ENCODE data around the gene LMAN1L.

Gene LMAN1L

DNA sequence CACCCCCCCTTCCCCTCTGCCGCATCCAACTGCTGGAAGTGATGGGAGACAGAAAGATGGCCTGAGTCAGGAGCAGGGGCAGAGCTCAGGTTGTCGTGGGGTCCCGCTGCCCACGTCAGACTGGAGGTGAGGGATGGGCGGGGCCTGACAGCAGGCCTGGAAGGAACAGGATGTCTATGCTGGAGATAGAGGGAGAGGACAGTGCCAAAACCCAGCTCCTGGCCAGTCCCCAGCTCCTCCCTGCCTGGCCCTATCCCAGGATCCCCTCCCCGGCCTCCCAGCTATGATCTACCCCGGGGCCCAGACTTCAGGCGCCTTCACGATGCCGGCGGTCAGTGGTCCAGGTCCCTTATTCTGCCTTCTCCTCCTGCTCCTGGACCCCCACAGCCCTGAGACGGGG is at the start of gene LMAN1L:
LMAN1L (plus strand) TSS at position 303 of the 400 bp plus-strand sequence; CDS start at position 323, 20 bp downstream.
- no peak for DNase-seq

DNA sequence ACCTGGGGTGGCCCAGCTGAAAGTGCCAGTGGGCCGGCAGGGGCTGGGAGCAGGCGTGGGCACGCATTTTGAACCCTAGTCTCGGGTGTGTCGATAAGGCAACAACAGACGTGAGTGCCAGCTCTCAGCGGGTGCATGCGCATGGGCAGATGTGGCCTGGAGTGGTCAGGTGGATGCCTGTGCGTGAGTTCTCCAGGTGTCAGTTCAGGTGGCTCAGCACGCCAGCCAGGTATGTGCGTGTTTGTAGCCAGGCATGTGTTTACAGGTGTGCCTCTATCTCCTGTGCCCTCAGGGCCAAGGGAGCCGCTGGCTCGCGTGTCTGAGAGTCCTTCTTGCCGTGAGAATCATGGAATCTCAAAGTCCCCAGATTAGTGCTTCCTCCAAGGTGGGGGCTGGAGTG is 49.2 kb upstream of the LMAN1L start:
- no peak for DNase-seq

DNA sequence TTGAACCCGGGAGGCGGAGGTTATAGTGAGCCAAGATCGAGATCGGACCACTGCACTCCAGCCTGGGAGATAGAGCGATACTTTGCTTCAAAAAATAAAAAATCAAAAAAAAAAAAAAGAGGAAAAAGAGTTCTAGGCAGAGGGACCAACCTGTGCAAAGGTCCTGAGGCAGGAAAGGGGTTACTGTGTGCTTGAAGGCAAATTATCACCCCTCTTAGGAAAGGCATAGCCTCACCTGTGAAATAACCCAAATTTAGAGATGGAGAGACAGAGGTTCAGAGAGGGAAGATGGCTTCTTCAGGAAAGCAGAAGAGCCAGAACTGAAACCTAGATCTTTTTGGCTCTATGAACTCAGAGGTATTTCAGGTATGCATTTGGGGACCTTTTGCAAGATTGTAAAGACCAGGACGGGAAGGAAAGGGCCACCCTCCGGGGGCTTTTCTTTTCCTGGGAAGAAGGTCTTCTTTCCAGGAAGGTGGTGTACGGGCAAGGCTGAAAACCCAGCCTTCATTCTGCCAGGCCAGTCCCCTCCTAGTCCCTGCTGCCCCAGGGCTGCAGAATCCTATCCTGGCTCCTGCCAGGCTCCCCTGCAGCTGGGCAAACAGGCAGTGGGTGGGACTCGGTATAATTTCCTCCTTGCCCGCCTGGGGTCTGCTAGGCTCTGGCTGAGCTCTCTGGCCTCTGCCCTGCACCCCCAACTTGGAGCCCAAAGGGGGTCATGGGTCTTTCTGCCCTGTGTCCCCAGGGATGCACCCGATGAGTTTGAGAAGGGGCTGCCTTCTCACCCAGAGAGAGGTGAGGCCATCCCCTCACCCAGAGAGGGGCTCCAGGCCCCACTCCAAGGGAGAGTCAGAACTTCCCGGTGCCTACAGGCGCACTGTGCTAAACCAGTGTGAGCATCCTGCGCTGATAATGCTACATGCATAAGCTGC is 45.2 kb upstream of the LMAN1L start:
- DNase-seq = no peak

DNA sequence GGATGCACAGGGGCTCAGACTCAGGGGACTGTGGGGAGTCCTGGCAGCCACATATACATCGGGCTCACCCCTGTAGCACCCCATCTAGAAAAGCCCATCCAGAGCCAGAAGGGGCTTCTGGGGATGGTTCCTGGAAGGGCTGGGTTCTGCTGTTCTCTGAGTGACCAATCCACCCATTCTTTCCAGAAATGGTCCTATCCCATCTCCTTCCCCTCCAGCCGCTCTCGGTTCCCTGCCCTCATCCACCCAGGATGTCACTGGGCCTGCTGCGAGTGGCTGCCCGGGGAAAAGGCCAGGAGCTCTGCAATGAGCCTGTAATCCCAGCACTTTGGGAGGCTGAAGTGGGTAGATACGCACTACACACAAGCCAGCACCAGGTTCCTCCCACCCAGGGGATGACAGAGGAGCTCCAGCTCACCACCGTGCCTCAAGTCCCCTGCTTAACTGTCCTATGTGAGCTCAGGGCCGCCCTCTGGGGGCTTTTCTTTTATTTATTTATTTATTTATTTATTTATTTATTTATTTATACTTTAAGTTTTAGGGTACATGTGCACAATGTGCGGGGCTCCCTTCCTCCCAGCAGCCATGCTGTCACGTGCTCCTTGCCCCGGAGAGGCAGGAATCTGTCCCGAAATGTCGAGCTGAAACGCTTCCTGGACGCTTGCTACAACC is 44.4 kb upstream of the LMAN1L start:
- no peak for DNase-seq

DNA sequence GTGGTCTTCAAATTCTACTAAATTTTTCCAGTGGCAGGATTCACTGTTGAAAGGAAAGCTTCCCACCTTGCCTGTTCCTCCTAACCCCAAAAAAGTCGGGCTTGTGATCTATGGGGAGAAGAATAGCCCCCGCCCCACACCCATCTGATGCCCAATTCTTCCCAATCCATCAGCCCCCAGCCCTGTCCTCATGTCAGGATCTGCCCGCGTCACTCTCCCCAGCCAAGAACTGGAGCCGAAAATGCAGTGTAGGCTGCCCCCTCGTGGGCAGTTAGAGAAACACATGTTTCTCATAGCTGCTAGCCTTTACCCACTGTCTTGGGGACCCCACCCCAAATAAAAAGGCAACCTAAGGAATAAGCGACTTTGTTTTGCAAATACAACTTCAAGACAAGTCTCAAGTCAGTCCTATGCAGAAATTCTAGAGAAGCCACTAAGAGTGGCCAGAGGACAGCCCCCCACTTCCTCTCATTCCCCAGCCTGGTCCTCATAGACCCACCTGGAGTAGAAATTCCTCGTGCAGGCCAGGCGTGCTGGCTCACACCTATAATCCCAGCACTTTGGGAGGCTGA is 43.8 kb upstream of the LMAN1L start:
- peak; percentile 73 for DNase-seq

DNA sequence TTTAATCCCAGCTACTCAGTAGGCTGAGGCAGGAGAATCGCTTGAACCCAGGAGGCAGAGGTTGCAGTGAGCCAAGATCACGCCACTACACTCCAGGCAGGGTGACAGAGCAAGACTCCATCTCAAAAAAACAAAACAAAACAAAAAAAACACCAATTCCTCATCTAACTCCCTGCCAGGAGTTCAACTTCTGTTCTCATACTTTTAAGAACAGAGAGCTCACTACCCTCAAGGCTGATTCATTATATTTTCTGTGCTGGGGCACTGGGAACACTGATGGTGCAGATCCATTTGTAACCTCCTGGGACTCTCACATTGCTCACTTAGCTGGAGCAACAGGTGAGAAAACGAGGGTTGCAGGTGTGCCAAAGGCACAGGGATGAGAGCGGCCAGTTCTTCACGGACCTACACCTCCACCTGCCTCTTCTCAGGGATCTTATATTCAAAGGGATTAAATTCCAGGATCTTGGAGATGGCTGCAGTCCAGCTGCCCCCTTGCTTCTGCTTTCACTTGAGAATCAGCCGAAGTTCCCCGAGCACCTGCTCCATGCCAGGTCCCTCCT is 43.1 kb upstream of the LMAN1L start:
- no peak for DNase-seq

DNA sequence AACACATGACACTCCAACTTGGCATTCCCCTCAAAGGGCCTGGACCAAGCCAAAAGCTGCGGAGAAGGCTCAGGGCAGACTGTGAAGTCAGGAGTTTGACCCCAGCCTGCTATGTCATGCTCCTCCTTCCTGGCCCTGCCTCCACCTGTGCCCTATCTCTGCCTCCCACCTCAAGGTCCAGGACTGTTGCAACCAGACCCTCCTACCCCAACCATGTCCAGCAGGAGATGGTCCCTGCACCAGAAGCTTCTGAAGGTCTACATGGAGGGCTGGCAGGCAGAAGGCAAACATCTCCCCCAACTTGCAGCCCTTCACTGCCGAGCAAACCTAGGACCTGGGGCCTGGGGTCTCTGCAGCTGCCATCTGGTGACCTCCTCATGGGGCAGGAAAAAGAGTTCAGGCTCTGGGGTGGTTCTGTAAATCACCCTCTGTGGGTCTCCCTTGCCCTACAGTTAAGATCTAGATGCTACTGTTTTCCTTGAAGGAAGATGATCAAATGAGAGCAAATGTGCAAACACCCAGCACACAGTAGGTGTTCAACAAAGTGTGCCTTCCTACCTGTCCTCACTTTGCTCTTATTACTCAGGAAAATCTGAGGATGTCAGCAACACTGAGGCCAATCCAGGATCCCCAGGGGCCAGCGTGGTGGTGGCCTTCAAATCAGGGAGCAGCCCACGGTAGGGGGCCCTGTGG is 42.3 kb upstream of the LMAN1L start:
- DNase-seq = no peak

DNA sequence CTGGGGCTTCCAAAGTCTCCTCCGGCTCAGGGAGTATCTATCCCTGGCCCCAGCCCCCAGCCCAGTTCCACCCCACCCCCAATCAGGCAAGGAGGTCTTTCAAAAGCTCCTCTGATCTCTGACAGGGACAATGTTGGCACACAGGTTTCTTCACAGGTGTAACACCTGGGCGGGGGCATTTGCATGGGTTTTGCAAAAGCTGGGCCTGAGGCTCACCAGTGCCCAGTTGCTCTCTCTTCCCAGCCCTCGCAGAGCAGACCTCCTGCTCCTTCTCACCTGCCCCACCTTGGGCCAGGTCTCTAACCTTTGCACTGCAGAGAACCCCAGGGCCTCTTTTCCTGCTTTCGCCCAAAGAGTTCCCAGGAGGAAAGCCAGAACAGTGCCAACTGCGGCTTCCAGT is 39.3 kb upstream of the LMAN1L start:
- no peak for DNase-seq

DNA sequence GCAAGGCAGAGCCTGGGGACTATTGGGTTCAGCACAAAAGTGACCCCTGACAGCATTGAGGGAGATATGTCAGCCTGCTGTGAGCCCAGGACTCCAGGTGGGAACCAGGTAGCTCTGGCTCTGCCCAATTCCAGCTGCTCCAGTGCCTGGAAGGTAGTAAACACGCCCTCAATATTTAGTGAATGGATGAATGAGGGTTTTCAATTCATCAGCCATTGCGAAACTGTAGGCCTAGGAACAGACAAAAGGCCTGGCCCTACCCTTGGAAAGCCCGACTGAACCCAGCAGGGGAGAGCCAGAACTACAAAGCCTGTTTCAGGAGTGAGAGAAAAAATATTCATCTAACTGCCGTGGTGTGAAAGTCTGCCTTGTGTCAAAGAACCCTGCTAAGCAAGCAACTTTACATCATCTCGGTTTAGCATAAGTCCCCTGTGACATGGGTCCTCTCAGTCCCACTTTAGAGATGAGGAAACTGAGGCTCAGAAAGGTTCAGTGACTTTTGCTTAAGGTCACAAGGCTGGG is 38.8 kb upstream of the LMAN1L start:
- no peak for DNase-seq

DNA sequence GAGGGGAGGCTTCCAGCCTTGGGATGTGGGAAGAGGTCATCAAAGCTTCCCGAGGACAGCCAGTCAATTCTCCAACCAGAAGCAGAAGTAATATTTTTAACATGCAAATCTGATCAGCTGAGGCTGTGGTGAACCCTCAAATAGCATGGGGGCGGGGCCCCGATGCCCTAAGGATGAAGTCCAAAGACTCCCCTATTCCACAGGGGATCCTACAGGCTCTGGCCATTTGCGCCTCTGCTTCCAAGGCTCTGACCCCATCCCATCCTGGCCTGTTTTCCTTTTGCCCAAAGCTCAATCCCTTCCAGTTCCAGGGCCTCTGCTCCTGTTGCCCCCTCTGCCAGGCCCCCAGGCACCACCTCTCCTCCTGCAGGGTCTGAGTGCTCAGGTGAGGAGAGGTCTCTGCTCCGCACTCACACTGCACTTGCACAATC is 37.5 kb upstream of the LMAN1L start:
- no peak for DNase-seq

DNA sequence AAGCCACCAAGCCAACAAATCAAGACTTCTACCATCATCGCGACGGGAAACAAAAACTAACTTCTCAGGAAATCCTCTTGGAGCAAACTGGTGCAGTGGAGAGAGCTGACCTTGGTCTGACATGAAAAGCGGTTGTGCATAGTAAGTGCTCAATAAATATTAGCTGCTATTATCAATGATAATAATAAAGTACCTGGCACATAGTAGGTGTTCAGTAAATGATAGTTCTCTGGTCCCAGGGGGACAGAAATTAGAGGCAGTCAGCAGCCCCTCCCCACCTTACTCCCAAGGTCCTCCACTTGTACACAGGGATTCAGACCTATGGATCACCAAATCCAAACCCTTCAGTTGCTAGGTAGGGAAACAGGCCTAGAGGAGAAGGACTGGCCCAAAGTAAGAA is 36.7 kb upstream of the LMAN1L start:
- no peak for DNase-seq

DNA sequence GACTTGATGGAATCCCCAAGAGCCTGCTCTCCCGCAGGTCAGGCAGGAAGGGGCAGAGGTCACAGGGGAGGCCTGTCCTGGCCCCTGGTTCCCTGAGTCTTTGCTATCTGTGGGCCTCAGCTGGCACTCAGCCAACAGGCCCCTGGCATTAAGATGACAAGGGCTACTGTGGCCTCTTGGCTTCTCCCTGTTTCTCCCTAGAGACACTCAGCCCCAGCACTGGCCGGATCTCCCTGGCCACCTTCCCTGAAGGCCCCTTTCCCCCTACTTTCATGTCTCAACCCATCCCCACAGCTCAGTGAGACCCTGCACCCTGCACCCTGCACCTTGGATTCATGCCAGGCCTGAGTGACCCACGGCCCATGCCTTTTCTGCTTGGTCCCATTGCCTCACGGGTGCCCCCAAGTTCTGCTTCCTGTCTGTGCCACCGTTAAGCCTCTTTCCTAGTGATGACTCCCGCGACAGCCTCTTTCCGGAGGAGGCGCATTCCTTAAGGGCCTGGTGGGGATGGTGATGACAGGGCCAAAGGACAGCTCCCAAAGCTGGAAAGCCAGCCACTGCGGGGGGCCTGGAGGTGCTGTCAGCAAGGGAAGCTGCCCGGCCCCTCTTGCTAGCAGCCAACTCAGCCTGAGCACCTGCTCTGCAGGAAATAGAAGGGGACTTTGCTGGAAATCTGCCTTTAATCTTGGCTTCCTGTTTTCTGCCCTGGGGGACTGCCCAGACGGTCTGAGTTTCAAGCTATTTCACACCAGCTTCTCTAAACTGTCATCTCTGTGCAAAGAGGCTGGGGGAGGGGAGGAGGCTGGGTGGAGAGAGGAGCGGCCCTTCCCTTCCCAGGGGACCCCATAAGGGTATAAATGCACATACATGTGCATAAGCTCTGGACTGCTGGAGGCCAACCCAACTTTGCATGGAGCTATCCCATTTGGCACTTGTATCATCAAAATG is 35.5 kb upstream of the LMAN1L start:
- peak; percentile 67 for DNase-seq

DNA sequence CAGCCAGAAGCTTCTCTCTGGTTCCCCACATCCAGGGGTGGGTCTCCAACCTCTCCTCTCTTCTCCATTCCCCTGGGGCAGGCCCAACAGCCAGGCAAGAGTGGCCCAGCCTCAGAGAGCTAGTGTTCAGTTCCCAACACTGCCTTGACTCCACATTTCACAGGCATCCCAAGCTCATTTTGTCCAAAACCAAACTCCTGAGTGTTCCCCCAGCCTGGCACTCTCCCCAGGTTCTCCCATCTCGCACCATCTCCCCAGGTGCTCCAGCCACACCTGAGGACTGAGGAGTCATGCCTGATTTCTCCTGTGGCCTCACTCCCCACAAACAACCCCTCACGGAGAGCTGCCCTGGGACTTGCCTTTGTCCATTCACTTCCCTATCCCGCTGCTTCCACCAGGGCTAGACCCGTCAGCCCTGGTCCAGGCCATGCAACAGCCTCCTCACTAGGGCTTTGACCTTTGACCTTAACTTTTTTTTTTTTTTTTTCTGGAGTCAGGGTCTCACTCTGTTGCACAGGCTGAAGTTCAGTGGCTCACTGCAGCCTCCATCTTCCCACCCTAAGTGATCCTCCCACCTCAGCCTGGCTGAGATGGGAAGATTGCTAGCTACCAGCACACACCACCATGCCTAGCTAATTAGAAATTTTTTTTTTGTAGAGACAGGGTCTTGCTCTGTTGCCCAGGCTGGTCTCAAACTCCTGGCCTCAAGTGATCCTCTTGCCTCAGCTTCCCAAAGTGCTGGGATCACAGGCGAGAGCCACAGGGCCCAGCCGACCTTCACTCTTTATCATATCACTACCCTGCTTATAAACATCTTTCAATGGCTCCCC is 34.7 kb upstream of the LMAN1L start:
- no peak for DNase-seq

DNA sequence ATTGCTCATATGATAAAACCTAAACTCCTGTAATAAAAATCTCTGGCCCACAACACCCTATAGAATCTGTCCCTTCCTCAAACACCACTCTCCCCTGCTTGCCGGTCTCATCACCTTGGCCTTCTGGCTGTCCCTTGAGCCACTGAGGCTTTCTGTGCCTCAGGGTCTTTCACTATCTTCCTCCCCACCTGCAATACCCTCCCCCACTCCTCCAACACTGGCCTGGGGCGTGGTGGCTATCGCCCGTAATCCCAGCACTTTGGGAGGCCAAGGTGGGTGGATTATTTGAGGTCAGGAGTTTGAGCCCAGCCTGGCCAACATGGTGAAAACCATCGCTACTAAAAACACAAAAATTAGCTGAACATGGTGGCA is 34.0 kb upstream of the LMAN1L start:
- DNase-seq = no peak

DNA sequence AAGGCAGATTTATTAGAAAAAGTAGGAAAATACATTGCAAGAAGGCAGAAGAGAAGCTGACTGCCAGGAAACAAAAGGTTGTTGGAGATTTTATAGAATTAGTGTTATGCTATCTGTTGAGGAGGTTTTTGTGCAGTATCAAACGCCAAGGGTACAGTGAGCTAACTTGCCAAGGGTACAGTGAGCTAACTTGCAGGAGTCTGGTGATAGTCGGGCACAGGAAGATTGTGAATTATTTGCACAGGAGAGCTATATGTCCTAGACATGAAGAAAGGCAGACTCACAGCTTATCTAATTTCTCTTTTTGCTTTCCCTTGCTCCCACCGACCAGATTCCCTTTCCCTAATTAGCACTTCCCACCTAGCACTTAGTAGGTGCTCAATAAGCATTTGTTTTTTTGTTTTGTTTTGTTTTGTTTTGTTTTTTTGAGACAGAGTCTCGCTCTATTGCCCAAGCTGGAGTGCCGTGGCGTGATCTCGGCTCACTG is 33.4 kb upstream of the LMAN1L start:
- no peak for DNase-seq

DNA sequence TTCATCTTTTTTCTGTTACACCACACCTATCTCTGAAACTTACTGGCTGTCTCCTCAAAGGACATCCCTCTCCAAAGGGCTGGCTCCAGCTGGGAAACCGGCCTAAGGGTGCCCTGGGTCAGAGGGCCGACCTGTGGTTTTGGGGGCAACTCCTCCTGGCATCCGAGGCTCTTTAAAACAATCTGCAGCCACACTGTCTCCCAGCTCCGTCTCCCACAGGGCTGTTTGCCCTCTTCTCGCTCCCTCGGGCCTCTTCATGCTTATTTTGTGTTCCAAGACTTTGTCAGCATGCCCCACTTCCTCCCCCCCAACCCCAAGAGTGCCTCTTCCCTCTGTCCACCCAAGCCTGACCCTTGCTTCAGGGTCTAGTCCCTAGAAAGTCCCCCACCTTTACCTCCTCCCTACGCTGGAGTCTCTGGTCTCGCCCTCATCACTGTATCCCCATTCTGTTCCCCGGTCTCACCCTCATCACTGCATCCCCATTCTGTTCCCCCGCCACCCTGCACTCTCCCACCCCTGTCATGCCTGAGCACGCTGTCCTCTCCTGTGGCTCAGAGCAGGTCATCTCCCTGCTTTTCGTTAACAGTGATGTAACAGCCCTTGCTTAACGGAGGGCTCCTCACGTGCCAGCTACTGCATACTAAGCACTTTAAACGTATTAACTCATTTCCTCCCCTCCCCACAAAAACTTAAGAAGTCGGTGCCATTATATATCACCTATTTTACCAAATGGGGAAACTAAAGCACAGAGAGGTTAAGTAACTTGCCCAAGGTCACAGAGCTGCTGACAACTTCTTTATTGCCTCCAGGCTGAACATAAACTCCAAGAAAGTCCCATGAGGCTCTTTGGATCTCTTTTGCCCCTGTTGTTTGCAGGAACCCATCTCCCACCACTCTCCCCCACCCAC is 31.9 kb upstream of the LMAN1L start:
- DNase-seq = no peak

DNA sequence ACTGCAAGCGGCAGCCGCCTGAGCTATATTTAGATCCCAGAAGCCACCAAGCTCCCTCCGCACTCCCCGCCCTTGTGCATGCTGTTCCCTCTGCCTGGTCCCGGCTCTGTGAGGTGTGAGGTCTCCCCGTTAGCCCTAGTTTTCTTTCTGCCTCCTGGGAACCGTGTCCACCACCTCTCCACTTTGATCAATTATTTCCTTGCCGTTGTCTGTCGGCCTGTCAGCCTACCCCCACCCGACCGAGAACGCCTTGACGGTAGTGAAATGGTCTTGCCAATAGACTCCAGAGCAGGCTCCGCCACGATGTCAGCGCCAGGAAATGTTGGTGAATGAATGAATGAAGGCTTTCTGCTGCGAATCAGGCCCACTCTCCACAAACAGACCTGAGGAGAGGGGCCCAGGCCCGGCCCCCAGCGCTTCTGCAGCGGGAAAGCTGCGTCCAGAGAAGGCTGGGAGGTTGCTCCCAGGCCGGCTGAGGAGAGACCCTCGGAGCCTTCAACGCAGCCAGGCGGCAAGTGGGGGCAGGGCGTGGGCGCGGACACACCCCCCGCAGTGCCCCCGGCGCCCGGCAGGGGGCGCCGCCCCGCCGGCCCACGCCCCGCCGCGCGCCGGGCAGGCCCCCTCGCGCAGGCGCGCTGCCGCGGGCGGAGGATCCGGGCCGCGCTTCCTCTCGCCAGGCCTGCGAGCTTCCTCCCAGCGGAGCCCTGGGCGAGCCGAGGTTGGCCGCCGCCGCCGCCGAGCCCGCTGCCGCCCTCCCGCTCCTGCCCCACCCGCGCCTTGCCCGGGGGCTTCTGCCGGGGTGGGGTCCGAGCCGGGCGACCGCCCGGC is 31.0 kb upstream of the LMAN1L start, which contains the start of gene CSK:
CSK (plus strand) TSS at position 650 of the 828 bp plus-strand sequence. CDS start 16,218 bp downstream, outside the sequence.
- DNase-seq = peak; percentile 87

Measured in femur (tissue), 1 donor.